ENCODE results near the gene LRRC36. TPM values are rescaled to one million over a fixed set of nuclear protein-coding genes. Genes with fewer than 3 reads are reported as not detected.

Gene LRRC36
- polyA plus RNA-seq, 3 donors, result 0.65 to 3.2 (median 1.8) TPM

GRCh38 chr16:67336116-67336515, 9.5 kb downstream of the LRRC36 start:
- intact Hi-C loops (cut with micrococcal nuclease), result no loop called here
- no peak for TF ChIP-seq CTCF (IDR thresholded peaks at IDR 0.05)
- no peak overlapping the region for H3K4me3 Mint-ChIP-seq
- Histone ChIP-seq H4K20me1 (ENCODE audit: insufficient read depth, low read length) (no peaks in the 10 kb centered on the region), H3K27ac (ENCODE audit: low read depth in 1 of 2, low read length in 2 of 2) (no peak overlapping the region), H3K27me3 (ENCODE audit: control insufficient read depth in 2 of 2, insufficient read depth in 2 of 2, low read length in 2 of 2) (no peaks in the 10 kb centered on the region), H3K36me3 (replicated peaks in 1 of 2; ENCODE audit: control insufficient read depth in 1 of 2, insufficient read depth in 2 of 2, low read length in 2 of 2) (no peaks in the 10 kb centered on the region), H3K9ac (ENCODE audit: insufficient read depth, low read length, poor library complexity, severe bottlenecking) (no peak overlapping the region), H3K4me1 (ENCODE audit: control insufficient read depth in 1 of 2, insufficient read depth in 2 of 2, low read length in 2 of 2) (no peaks in the 10 kb centered on the region), H3K79me2 (ENCODE audit: insufficient read depth, low read length) (no peaks in the 10 kb centered on the region), H3K4me3 (replicated peaks in 1 of 3; ENCODE audit: low read depth in 2 of 3, low read length in 3 of 3) (no peak overlapping the region), H3K9me3 (replicated peaks in 1 of 2; ENCODE audit: control insufficient read depth in 1 of 2, insufficient read depth in 1 of 2, low read length in 2 of 2) (peaks cover 0 to 5% of the 10 kb centered on the region in 2 donors), H2AFZ (ENCODE audit: insufficient read depth, low read depth, low read length, poor library complexity, severe bottlenecking) (no peak overlapping the region), H3K4me2 (replicated peaks; ENCODE audit: extremely low read depth, low read length, poor library complexity, severe bottlenecking) (no peak overlapping the region)
- H3K27me3 Mint-ChIP-seq (ENCODE audit: low read depth in 3 of 3), result peaks cover 0 to 9% (median 5%) of the 10 kb centered on the region in 3 donors
- no CpG with 5 or more reads among the region's 1 CpG for WGBS (ENCODE audit: insufficient coverage)
- no peaks in the 10 kb centered on the region for H3K4me1 Mint-ChIP-seq
- DNase-seq, result no peak
- no peaks in the 10 kb centered on the region for H3K36me3 Mint-ChIP-seq
- H3K9me3 Mint-ChIP-seq, result peaks cover 0 to 20% (median 15%) of the 10 kb centered on the region in 7 donors
- no peak overlapping the region for H3K27ac Mint-ChIP-seq

- Mint-ChIP-seq H3K4me1 (no peaks in the 10 kb centered on the region), H3K9me3 (peaks cover 0 to 20% (median 15%) of the 10 kb centered on the region in 7 donors), H3K36me3 (no peaks in the 10 kb centered on the region), H3K4me3 (no peak overlapping the region), H3K27me3 (ENCODE audit: low read depth in 3 of 3) (peaks cover 0 to 9% (median 5%) of the 10 kb centered on the region in 3 donors), H3K27ac (no peak overlapping the region)
- Histone ChIP-seq H3K4me3 (replicated peaks in 1 of 3; ENCODE audit: low read depth in 2 of 3, low read length in 3 of 3) (no peak overlapping the region), H3K79me2 (ENCODE audit: insufficient read depth, low read length) (no peaks in the 10 kb centered on the region), H3K27ac (ENCODE audit: low read depth in 1 of 2, low read length in 2 of 2) (no peak overlapping the region), H3K27me3 (ENCODE audit: control insufficient read depth in 2 of 2, insufficient read depth in 2 of 2, low read length in 2 of 2) (no peaks in the 10 kb centered on the region), H3K4me1 (ENCODE audit: control insufficient read depth in 1 of 2, insufficient read depth in 2 of 2, low read length in 2 of 2) (no peaks in the 10 kb centered on the region), H2AFZ (ENCODE audit: insufficient read depth, low read depth, low read length, poor library complexity, severe bottlenecking) (no peak overlapping the region), H3K9ac (ENCODE audit: insufficient read depth, low read length, poor library complexity, severe bottlenecking) (no peak overlapping the region), H4K20me1 (ENCODE audit: insufficient read depth, low read length) (no peaks in the 10 kb centered on the region), H3K4me2 (replicated peaks; ENCODE audit: extremely low read depth, low read length, poor library complexity, severe bottlenecking) (no peak overlapping the region), H3K36me3 (replicated peaks in 1 of 2; ENCODE audit: control insufficient read depth in 1 of 2, insufficient read depth in 2 of 2, low read length in 2 of 2) (no peaks in the 10 kb centered on the region), H3K9me3 (replicated peaks in 1 of 2; ENCODE audit: control insufficient read depth in 1 of 2, insufficient read depth in 1 of 2, low read length in 2 of 2) (peaks cover 0 to 5% of the 10 kb centered on the region in 2 donors)
- DNase-seq, result no peak
- 100% methylated on average over 1 of the region's 1 CpG for WGBS (ENCODE audit: insufficient coverage)
- TF ChIP-seq CTCF (IDR thresholded peaks at IDR 0.05), result no peak
- intact Hi-C loops (cut with micrococcal nuclease), result no loop called here
Measured at GRCh38 chr16:67336648-67337047, 10.0 kb downstream of the LRRC36 start.
